Measurements from ENCODE around the gene GIPC3. TPM values are rescaled to one million over a fixed set of nuclear protein-coding genes. Genes with fewer than 3 reads are reported as not detected.

GIPC3 gene
- total RNA-seq, 3 donors from 2014 or later: 0.34 to 1.1 (median 0.58) TPM

DNA sequence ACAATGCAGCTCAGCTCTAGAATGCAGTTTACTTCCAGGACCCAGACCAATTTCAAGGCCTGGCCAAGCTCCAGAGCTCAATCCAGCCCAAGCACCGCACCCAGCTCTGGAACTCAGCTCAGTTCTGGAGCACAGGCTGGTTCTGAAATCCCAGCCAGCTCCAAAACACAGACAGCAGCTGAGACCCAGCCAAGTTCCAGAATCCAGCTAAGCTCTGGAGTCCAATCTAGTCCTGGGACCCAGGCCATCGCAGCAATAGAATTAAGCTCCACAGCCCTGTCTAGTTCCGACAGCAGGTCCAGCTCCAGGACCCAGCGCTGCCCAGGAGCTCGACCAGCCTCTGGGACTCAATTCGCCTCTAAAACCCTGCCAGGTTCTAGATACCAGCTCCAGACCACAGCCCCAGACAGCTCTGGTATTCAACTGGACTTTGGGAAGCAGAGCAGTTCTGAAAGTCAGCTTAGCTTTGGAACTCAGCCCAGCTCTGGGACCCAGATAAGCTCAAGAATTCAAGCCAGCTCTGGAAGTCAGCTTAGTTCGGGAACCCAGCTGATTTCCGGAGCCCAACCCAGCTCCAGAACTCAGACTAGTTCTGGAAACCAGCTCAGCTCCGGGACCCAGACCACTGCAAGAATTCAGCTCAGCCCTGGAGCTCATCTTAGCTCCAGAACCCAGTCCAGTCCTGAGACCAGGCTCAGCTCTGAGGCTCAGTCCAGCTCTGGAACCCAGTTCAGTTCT, 6.8 kb downstream of the GIPC3 start:
- H3K4me1 ChIP-seq (ENCODE audit: low read depth): no peaks in the 10 kb centered on the region
- no peak overlapping the region for H3K4me3 ChIP-seq
- H3K36me3 ChIP-seq (ENCODE audit: low read depth): no peaks in the 10 kb centered on the region
- no peak for ATAC-seq
- no peak for TF ChIP-seq CTCF (IDR thresholded peaks at IDR 0.05)
- intact Hi-C loops (cut with DNase I, micrococcal nuclease): no loop called here
- no peaks in the 10 kb centered on the region for H3K9me3 ChIP-seq
- no peak for DNase-seq

DNA sequence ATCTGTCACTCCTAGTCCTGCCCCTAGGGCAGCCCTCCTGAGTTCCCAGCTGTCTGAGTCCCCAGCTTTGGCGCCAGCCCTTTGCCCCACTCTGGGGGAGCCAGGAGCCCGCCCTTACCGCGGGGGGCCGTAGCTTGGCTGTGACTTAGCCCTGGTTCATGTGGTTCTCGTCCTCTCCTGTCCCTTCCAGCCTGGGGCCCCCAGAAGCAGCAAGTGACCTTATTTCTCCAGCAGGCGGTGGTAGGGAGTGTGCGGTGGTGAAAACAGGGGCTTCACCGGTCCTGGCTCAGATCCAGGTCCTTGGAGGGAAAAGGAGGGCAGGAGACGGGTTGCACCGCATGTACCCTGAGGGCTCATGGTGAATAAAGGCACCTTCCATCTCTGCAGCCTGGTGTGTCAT, 7.9 kb downstream of the GIPC3 start:
- no peak for TF ChIP-seq CTCF (IDR thresholded peaks at IDR 0.05)
- no peaks in the 10 kb centered on the region for H3K36me3 ChIP-seq (ENCODE audit: low read depth)
- no peak overlapping the region for H3K4me3 ChIP-seq
- DNase-seq (no peak), ATAC-seq (no peak)
- intact Hi-C loops (cut with DNase I, micrococcal nuclease): no loop called here
- H3K9me3 ChIP-seq: no peaks in the 10 kb centered on the region
- no peaks in the 10 kb centered on the region for H3K4me1 ChIP-seq (ENCODE audit: low read depth)

DNA sequence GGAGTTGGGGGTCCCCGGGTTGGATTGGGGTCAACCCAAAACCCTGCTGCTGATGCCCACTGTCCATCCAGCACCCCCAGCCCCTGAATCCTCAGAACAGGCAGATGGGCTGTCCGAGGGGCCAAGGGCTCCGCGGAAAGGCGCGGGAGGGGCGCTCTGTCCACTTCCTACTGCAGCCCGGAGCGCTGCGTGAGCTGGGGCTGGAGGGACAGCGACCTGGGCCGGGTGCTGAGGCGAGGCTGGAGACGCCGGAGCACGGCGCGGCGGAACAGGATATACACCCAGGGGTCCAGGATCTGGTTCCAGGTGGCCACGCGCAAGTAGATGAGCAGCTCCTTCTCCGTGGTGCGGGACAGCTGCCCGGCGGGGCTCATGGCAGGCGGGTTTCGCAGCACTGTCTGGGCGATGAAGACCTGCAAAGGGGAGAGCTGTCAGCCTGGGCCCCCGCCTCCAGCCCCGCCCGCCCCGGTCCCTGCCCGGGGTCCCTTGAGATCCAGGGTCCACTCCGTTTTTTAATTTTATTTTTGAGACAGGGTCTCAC, 10.3 kb downstream of the GIPC3 start:
- no peaks in the 10 kb centered on the region for H3K9me3 ChIP-seq
- H3K4me1 ChIP-seq (ENCODE audit: low read depth): no peaks in the 10 kb centered on the region
- intact Hi-C loops (cut with DNase I, micrococcal nuclease): no loop called here
- H3K36me3 ChIP-seq (ENCODE audit: low read depth): no peaks in the 10 kb centered on the region
- ATAC-seq: no peak
- no peak for TF ChIP-seq CTCF (IDR thresholded peaks at IDR 0.05)
- no peak overlapping the region for H3K4me3 ChIP-seq
- no peak for DNase-seq

DNA sequence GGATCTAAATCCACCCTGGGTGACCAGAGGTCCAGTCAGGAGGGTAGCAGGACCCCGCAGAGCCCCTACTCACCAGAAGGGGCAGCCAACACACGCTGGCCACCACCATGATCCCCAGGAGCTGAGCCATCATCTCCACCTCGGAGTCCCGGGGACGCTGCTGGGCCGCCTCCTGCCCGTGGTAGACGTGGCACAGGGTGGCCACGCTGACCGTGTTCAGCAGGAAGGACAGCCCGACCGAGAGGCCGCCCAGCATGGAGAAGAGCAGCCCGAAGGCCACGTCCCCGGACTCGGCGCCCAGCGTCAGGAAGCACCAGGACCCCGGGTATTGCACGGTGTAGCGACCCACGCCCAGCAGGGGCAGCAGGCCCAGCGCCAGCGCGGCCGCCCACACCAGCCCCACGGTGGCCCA, 14.5 kb downstream of the GIPC3 start:
- ATAC-seq: no peak
- intact Hi-C loops (cut with DNase I, micrococcal nuclease): no loop called here
- Histone ChIP-seq H3K4me3 (no peak overlapping the region), H3K9me3 (no peaks in the 10 kb centered on the region), H3K4me1 (ENCODE audit: low read depth) (peaks cover 2% of the 10 kb centered on the region), H3K36me3 (ENCODE audit: low read depth) (no peaks in the 10 kb centered on the region)
- no peak for TF ChIP-seq CTCF (IDR thresholded peaks at IDR 0.05)
- no peak for DNase-seq

DNA sequence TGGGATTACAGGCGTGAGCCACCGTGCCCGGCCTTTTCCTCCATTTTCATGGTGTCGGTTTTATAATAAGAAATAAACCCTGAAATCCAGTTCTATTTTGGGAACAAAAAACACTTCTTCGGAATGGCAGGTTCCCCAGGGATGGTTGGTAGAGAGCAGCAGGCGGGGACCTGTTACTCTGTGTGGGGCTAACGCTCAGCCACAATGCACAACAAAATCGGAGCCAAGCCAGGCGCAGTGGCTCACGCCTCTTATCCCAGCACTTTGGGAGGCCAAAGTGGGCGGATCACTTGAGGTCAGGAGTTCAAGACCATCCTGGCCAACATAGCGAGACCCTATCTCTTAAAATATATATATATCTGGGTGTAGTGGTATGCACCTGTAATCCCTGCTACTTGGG, 15.7 kb downstream of the GIPC3 start:
- no peak for TF ChIP-seq CTCF (IDR thresholded peaks at IDR 0.05)
- ATAC-seq (no peak), DNase-seq (no peak)
- no peak overlapping the region for H3K4me3 ChIP-seq
- H3K4me1 ChIP-seq (ENCODE audit: low read depth): peaks cover 12% of the 10 kb centered on the region
- intact Hi-C loops (cut with DNase I, micrococcal nuclease): no loop called here
- H3K9me3 ChIP-seq: no peaks in the 10 kb centered on the region
- H3K36me3 ChIP-seq (ENCODE audit: low read depth): no peaks in the 10 kb centered on the region
